HG02852 (cell line): ENCODE results near the gene MACIR.
"Not testable (repeated sequence)": the region's sequence is repeated elsewhere in the genome, so short reads cannot be mapped to it uniquely, and the experiment has no call there.

Experiments used
- ATAC-seq: cut with Tn5 transposase; IDR thresholded peaks from one replicate; pipeline ENCODE4 v1.9.1; 2021; ENCODE audit warnings: mild to moderate bottlenecking, moderate library complexity; ENCODE audit not compliant: unreplicated experiment

Gene MACIR, protein sequence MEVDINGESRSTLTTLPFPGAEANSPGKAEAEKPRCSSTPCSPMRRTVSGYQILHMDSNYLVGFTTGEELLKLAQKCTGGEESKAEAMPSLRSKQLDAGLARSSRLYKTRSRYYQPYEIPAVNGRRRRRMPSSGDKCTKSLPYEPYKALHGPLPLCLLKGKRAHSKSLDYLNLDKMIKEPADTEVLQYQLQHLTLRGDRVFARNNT

DNA sequence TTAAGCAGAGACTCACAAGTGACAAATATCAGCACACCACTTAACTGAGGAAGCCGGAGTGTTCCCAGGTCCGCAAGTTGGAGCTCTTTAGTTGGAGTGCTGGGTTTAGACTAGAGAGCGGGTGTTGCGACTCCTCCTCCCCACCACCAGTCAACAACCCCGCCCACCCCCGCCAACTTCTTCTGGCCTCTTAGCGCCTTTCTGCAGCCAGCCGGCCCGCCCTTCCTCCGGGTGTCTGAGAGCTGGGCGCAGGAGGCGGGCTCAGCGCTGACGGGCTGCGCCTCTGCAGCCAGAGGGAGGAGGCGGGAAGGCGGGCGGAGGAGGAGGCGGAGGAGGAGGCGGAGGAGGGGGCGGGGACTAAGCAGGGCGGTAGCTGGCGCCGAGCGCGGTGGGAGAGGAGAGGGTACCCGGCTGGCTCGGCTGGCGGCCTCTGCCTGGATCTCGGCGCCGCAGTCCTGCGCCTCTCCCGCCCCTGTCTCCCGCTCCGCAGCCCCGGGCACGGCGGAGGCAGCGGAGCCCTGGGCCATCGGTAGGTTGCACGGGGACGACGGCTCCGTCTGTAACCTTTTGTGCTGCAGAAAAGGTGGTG lies at the start of gene MACIR:
Gene MACIR, plus strand, starts transcription at position 396 of the 589 bp plus-strand sequence. CDS start 17,157 bp downstream, outside the sequence.
- peak; percentile 80 for ATAC-seq

DNA sequence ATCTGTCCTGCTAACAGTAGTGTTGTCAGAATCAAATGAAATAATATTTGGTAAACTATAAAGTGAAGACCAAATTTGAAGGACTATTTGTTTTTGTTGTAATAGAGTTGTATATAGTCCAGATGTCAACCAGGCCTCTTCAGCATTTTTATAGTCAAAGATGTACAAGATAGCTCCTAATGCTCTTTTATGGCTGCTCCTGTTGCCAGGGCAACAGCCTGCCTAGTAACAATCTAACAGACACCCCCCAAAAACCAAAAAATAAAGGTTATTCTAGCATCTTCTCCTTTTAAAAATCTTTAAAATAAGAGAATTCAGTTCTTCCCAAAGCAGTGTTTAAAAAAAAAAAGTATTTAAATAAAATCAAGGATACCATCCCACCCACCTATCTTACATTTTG lies 49.5 kb upstream of the MACIR start:
- ATAC-seq, result no peak

DNA sequence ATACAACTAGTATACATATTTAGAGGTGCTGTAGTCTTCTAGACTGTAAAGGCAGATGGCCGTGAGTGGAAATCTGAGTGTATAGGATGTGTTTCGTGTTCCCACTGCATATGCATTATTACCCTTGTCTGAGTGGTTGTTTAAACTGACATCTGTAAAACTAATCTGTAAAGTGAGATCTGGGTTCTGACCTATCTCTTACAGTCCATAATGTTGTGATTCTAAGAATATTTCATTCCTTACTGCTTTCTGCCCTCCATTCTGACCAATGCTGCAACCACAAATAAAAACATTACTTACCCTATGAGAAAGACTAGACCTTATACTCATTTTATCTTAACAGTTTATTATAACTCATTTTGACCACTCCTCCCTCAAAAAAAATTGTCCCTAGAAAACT lies 47.6 kb upstream of the MACIR start:
- ATAC-seq, result no peak

DNA sequence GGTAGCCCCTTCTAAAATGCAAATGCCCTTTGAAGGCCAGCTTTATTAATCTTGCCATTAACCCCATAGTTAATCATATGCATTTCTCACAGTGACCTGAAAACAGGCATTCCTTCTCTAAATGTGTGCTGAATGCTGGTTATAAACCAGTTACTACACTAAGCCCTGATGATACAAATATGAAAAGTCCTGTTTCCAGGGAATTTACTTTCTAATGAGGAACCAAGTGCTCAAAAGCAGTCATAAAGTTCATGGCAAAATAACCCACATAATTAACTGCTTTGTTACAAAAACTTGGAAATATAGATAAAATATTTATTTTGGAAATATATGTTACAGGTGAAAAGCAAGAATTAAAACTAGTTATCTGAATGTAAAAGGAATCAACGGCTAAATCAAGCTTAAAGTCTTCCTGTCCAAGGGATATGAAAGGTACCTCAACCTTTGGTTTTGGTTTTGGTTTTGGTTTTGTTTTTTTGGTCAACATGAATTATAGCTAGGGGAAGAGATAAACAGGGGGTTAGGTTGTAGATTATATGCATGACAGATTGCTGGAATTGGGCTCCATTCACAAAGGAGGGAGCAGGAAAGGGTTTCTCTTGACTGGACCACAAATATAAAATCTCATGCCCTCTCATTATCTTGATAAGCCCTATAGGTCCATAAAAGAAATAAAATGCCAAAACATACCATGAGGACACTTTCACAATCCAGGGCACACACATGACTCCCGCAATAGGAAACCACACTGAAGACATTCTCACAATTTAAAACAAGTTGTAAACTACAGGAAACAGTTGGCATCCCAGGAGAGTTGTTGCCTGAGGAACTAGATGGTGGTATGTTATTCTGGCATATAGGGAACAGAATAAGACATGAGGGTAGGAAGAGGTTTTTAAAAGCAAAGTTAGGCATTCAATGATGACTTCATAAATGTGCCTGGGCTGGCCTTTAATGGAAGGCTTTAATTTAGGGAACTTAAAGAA lies 46.7 kb upstream of the MACIR start:
- ATAC-seq, result peak; percentile 79

DNA sequence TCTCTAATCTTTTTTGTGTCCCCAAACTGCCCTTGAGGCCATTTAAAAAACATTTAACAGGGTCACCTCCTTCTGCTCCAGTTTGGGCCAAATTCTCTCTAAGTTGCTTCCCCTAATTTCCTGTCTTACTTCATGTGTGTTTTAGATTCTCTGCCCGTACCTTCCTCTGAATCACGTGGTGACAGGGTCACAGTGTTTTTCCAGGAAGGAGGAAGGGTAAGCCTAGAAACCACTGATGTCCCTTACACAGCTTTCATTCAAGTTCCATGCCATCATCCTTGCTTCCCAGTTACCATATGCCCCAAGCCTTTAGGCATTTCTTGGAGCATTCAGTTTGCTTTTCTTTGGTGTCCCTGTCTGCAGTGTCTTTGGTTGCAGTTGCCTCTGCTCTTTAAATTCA lies 42.4 kb upstream of the MACIR start:
- no peak for ATAC-seq

DNA sequence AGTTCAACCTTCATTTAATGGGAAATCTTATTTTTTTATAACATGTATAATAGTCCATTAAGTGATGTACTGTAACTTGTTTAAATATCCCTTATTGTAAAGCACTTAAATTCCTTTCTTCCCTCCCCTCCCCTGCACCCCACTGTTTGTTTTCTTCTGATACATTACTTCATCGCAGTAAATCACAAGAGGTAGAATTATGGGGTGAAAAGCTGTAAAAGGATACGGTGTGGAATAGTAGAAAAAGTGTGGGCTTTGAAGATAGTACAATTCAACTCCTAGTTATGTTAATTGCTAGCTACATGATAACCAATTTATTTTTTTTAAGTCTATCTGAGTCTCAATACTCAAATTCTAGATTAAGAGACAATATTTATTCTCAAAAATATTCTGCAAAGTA lies 41.9 kb upstream of the MACIR start:
- no peak for ATAC-seq

DNA sequence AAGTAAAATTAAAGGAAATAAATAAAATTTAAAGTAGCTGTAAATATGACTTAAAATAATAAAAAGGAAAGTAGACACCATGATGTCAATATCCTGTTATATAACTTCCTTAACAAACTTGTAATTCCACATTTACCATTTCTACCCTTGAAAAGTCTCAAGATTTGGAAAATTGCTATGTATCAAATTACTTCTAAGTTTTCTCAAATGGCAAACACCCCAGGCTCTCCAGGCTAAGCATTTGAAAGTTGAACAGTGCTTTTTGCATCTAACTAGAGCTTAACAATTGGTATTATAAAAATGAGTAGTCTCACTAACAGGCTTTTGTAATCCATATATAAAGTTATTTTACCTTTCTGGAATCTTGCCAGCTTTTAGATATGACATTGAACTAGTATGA lies 41.5 kb upstream of the MACIR start:
- ATAC-seq, result no peak

DNA sequence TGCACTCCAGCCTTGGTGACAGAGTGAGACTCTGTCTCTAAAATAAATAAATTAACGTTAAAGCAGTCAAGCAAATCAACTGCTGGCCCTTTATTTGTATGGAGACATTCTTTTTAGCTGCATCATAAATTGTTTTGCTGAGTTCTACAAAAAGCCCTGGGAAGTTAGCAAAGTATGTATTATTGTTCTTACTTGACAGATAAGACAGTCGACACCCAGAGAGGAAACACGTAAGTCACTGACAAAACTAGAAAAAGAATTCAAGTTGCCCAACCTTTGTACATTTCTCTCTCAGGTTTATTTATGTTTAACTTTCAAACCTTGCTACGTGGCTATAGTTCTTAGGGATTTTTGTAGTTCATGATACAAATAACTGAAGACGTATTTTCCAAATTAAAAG lies 40.4 kb upstream of the MACIR start:
- no peak for ATAC-seq

DNA sequence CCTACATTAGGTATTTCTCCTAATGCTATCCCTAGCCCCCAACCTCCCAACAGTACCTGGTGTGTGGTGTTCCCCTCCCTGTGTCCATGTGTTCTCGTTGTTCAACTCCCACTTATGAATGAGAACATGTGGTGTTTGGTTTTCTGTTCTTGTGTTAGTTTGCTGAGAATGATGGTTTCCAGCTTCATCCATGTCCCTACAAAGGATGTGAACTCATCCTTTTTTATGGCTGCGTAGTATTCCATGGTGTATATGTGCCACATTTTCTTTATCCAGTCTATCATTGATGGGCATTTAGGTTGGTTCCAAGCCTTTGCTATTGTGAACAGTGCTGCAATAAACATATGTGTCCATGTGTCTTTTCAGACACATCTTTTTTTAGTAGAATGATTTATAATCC lies 39.5 kb upstream of the MACIR start:
- ATAC-seq, result not testable (repeated sequence)

DNA sequence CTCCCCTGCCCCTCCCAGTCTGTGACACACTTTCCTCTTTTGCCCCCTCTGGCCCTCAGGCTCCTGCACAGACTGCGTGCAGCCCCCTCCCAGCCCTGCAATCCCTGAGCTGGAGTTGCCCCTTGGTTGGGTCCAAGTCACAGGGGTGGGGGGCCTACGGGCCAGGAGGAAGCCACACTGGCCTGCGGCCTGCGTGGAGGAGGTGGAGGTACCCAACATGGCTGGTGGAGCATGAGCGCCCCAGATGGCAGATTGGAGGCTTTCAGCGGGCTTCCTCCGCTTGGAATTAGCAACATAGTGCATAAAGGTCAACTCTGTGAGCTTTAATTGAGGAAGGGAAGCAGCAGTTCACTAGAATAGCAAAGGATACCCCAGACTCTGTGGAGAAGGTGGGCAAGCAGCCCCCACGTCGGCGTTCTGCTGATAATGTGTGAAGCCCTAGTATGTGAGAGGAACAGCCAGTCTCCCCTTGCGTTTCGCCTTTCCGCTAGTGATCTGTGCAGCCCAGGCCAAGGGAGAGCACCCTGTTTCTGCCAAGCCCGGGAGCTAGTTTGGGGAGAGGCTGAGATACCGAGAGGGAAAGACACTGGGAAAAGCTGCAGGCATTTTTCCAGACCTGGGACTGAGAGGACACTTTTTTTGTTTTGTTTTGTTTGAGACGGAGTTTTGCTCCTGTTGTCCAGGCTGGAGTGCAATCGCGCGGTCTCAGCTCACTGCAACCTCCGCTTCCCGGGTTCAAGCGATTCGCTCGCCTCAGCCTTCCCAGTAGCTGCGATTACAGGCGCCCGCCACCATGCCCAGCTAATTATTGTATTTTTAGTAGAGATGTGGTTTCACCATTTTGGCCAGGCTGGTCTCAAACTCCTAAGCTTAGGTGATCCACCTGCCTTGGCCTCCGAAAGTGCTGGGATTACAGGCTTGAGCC lies 35.3 kb upstream of the MACIR start:
- no peak for ATAC-seq

DNA sequence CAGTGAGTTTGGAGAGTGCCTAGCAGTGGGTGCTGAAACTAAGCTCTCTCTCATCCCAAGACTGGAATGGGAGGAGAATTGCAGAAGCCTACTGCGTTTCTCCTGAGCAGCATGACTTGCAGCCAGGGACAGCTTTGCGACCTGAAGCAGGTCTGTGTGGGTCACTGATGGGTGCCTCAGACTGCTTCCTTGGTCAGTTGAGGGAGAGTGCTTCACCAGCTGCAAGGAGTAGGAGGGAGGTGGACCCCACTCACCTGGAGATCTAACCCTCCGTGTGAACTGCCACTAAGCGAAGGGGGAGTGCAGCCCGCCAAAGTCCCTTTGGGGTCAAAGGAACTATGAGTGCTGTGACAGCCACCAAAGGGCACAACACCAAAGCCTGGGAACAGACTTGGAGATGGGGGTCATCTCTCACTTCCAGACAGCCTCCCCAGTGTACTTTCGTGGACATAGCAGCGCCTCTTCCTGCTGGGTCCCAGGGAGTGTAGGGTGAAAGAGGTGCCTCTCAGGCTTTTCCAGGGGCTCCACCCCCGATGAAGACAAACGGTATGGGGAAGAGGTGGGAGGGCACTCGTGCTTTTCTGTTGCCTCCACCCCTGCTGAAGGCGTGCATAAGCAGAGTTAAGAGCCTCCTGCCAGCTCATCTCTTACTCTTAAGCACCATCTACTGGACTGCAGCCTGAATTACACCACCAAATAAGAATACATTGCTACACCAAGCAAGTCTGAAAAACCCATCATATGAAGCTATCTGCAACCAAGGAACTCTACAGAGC lies 34.3 kb upstream of the MACIR start:
- peak; percentile 94 for ATAC-seq

DNA sequence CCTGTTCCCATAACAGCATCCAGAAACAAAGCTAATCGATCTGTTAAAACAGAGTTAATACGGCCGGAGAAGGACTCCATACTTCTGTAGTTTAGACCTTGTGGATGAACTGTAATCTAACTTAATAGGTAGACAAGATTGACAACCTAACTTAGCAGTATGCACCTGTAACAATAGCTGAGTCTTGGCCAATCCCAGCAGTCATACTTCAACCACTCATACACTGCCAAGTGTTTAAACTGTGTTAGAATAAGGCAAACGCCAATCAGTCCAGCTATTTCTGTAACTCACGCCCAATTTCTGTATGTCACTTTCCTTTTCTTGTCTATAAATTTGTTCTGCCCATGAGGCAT lies 33.7 kb upstream of the MACIR start:
- no peak for ATAC-seq

DNA sequence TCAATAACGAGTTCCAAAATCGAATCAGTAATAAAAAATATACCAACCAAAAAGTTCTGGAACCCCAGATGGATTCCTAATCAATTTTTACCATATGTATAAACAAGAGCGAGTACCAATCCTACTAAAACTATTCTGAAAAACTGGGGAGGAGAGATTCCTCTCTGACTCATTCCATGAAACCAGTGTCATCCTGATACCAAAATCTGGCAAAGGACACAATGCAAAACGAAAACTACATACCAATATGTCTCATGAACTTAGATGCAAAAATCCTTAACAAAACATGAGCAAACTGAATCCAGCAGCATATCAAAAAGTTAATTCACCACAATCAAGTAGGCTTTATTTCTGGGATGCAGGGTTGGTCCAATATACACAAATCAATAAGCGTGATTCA lies 30.5 kb upstream of the MACIR start:
- ATAC-seq, result no peak

DNA sequence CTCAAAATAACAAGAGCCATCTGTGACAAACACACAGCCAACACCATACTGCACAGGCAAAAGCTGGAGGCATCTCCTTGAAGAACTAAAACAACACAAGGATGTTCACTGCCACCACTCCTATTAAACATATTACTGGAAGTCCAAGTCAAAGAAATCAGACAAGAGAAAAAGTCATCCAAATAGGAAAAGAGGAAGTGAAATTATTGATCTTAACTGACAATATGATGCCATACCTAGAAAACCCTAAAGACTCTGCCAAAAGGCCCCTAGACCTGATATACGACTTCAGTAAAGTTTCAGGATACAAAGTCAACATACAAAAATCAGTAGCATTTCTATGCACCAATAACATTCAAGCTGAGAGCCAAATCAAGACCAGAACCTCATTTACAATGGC lies 30.0 kb upstream of the MACIR start:
- ATAC-seq, result no peak

DNA sequence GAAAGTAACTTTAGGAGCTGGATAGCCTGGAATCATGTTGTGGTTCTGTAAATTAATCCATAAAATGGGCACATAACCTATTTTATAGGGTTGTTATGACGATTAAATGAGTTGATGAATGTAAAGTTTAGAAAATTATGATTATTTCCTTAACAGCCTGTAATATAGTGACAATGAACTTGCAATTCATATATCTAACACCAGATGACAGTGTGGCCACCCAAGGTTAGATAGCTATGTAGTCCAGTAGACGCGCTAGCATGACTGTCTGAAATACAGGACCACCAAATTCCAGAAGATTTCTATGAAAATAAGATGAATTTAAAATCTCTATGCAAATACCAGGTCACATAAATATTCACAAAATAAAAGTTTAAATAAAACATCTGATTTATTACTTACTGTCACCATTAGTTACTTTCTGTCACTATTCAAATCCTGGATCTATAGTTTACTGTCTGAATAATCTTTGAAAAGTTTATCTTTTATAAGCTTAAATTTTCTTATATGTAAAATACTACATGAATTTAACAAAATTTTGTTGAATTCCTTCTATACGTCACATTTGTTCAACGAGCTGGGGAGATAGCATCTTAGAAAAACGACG lies 26.1 kb upstream of the MACIR start:
- peak; percentile 80 for ATAC-seq

DNA sequence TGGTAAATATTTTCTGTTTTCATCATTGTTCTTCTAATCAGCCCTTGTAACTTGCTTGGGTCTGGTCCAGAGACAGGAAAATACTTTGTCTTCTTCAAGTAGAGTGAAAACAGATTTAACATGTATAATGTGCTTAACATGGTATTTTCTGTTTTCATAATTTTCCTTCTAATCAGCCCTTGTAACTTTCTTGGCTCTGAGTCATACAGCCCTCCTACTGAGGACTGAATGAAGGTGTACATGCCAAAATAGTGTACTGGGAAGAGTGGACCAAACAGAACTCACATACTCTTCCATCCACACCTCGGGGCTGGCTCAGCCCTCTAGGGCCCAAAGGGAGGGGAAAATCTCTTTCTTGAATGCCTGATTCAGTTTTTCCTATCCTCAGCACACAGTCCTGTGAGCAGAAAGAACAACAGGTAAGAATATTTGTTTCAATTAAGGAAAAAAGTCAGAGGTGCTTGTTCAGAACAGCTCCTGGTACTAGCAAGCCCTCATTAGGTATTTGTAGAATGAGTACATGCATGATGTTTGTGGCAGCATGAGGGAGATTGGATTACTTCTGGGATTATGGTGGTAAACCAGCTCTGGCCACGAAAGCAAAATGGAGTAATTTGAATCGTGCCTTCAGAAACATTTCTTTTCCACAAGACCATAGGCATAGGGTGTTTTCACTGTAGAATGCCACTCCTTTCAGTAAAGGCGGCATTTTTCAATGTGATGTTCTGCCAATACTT lies 24.2 kb upstream of the MACIR start:
- no peak for ATAC-seq

DNA sequence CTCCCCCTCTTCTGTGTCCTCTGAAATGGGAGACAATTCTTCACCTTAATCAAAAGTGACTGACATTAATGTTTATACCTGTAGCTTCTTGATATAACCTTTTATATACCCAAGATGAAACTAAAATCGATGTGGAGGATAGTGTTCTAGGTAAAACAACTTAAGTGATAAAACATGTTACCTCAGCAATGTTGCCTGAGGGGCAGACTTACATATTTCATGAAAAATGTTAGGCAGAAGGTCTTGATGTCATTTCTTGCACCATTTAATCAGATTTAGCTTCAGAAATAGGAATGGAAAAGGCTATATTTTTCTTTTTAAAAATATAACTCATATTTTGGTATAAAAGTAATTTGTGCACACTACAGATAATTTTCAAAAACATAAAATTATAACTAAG lies 22.7 kb upstream of the MACIR start:
- no peak for ATAC-seq

DNA sequence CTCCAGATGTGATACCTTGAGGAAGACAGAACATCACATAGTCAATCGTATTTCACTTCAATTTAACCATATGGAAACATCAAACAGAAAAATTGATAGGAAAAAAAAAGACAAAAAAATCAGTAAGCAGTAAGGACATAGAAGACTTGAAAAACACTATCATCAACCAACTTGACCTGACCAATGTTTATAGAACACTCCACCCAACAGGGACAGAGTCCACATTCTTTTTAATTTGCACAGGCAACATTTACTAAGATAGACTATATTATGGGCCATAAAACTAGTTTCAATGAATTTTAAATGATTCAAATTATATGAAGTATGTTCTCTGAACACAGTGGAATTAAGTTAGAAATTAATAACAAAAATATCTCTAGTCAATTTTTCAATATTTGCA lies 20.8 kb upstream of the MACIR start:
- no peak for ATAC-seq

DNA sequence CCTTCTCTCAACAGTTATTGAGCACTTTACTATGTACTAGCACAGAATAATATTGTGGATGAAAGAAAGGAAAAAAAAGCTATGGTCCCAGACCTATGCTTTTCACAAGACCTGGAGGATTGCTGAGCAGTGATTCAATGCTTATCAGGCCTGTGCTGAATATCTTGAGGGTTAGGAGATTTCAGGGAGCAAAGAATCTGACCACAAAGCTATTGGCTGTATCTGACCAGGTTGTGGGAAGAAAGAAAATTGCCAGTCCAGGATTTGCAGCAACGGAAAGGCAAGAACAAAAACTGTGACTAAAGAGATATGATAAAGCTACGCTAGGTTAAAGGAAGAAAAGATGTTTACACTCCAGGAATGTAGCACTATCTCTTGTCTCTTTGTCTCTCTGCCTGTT lies 14.9 kb upstream of the MACIR start:
- no peak for ATAC-seq
